SHP77 (cell line): ENCODE results near the gene LRRC42.

ENCODE experiments used
- DNase-seq, 2 experiments: peaks; one replicate each; lab custom pipeline; 2025; lab: John Stamatoyannopoulos, UW

Gene LRRC42

GRCh38 chr1:53946252-53947171 lies at the start of gene LRRC42:
Gene LRRC42, plus strand, starts transcription at chr1:53946350. Its CDS starts 5,650 bp downstream, at chr1:53952000.
- DNase-seq, result peak in 1 of 2 experiments; percentile 82

- DNase-seq, result no peak
Observed at GRCh38 chr1:53896635-53897229, 49.4 kb upstream of the LRRC42 start.

- DNase-seq, result peak; percentile 30 to 46
Observed at GRCh38 chr1:53899206-53899628, 46.9 kb upstream of the LRRC42 start.

- DNase-seq, result no peak
Observed at GRCh38 chr1:53899708-53900107, 46.4 kb upstream of the LRRC42 start.

GRCh38 chr1:53902235-53903138 lies 43.7 kb upstream of the LRRC42 start:
- DNase-seq, result no peak

- no peak for DNase-seq
Observed at GRCh38 chr1:53905509-53905908, 40.6 kb upstream of the LRRC42 start.

- no peak for DNase-seq
Observed at GRCh38 chr1:53906121-53906520, 40.0 kb upstream of the LRRC42 start.

GRCh38 chr1:53909946-53910345 lies 36.2 kb upstream of the LRRC42 start:
- no peak for DNase-seq

GRCh38 chr1:53911442-53911841 lies 34.7 kb upstream of the LRRC42 start:
- no peak for DNase-seq

GRCh38 chr1:53913352-53914033 lies 32.7 kb upstream of the LRRC42 start:
- no peak for DNase-seq

- DNase-seq, result no peak
Observed at GRCh38 chr1:53918343-53918742, 27.8 kb upstream of the LRRC42 start.

- no peak for DNase-seq
Observed at GRCh38 chr1:53919675-53920066, 26.5 kb upstream of the LRRC42 start.

GRCh38 chr1:53927376-53927881 lies 18.7 kb upstream of the LRRC42 start:
- no peak for DNase-seq

- no peak for DNase-seq
Observed at GRCh38 chr1:53929246-53929960, 16.7 kb upstream of the LRRC42 start.

GRCh38 chr1:53930932-53931331 lies 15.2 kb upstream of the LRRC42 start:
- DNase-seq, result no peak

GRCh38 chr1:53931523-53931922 lies 14.6 kb upstream of the LRRC42 start:
- DNase-seq, result no peak

GRCh38 chr1:53934170-53934765 lies 11.9 kb upstream of the LRRC42 start:
- DNase-seq, result no peak

- no peak for DNase-seq
Observed at GRCh38 chr1:53936430-53936829, 9.7 kb upstream of the LRRC42 start.

- no peak for DNase-seq
Observed at GRCh38 chr1:53938136-53938830, 7.9 kb upstream of the LRRC42 start.
